HepG2 (cell line): ENCODE results near the gene HNRNPUL1. TPM values are rescaled to one million over a fixed set of nuclear protein-coding genes. Genes with fewer than 3 reads are reported as not detected.

Source experiments
- ADNP ChIP-seq: sonication (generic); formaldehyde crosslinking; IDR thresholded peaks from 2 replicates; pipeline ENCODE4 v1.4.0; 2020; ENCODE audit warnings: missing genetic modification reagents
- CHD4 ChIP-seq: fragments of 200-600 bp; sonication (generic); IDR thresholded peaks from 2 replicates; pipeline ENCODE4 v1.7.0; 2017; ENCODE audit warnings: mild to moderate bottlenecking, low read length, borderline replicate concordance
- CREB1 ChIP-seq, 2 experiments: fragments of 450-650 bp in 1 of 2; IDR thresholded peaks; 2 replicates each; pipeline ENCODE4 v1.6.1; 2016 to 2017; ENCODE audit warnings: control low read depth in 1 of 2, mild to moderate bottlenecking in 1 of 2, missing compliant biosample characterization in 1 of 2, missing genetic modification characterization in 1 of 2
- KAT8 ChIP-seq: IDR thresholded peaks from 2 replicates; pipeline ENCODE4 v1.6.1; 2016; ENCODE audit warnings: missing genetic modification reagents, missing compliant biosample characterization
- KDM3A ChIP-seq: IDR thresholded peaks from 2 replicates; pipeline ENCODE4 v1.6.1; 2018; ENCODE audit warnings: low read depth, missing compliant biosample characterization
- KLF11 ChIP-seq: IDR thresholded peaks from 2 replicates; pipeline ENCODE4 v1.6.1; 2016; ENCODE audit warnings: missing compliant biosample characterization
- NR1H2 ChIP-seq: sonication (generic); formaldehyde crosslinking; IDR thresholded peaks from 2 replicates; pipeline ENCODE4 v1.8.1; 2022; ENCODE audit warnings: low read depth, missing genetic modification reagents, borderline replicate concordance
- POLR2AphosphoS5 ChIP-seq: IDR thresholded peaks from 2 replicates; pipeline ENCODE4 v1.6.1; 2012; ENCODE audit warnings: low read depth, low read length
- PRPF4 ChIP-seq: fragments of 200-400 bp; formaldehyde crosslinking; IDR thresholded peaks from 2 replicates; pipeline ENCODE4 v1.6.1; 2016; ENCODE audit warnings: low read length, low read depth; ENCODE audit not compliant: poor library complexity, severe bottlenecking
- RBFOX2 ChIP-seq: fragments of 200-400 bp; formaldehyde crosslinking; IDR thresholded peaks from 2 replicates; pipeline ENCODE4 v1.6.1; 2017; ENCODE audit warnings: low read depth, mild to moderate bottlenecking, low read length
- RNF2 ChIP-seq: fragments of 450-650 bp; conservative IDR thresholded peaks from 2 replicates; pipeline ENCODE4 v1.6.1; 2016; ENCODE audit warnings: low read depth
- SP1 ChIP-seq, 2 experiments: fragments of 450-650 bp in 1 of 2; sonication (generic) in 1 of 2; formaldehyde crosslinking in 1 of 2; IDR thresholded peaks; 2 replicates each; pipeline versions ENCODE4 v1.4.0 to v1.6.1; 2016 to 2020; ENCODE audit warnings: missing genetic modification reagents in 1 of 2
- ZNF24 ChIP-seq: fragments of 450-650 bp; IDR thresholded peaks from 2 replicates; pipeline ENCODE4 v1.6.1; 2017; ENCODE audit warnings: antibody characterized with exemption, mild to moderate bottlenecking
- ZNF337 ChIP-seq: sonication (generic); formaldehyde crosslinking; IDR thresholded peaks from 2 replicates; pipeline ENCODE4 v1.5.1; 2020; ENCODE audit warnings: missing genetic modification reagents, low read depth, mild to moderate bottlenecking, borderline replicate concordance
- ZNF383 ChIP-seq: sonication (generic); formaldehyde crosslinking; IDR thresholded peaks from 2 replicates; pipeline ENCODE4 v1.4.0; 2020; ENCODE audit warnings: missing genetic modification reagents, mild to moderate bottlenecking, borderline replicate concordance
- ZNF441 ChIP-seq: sonication (generic); formaldehyde crosslinking; IDR thresholded peaks from 2 replicates; pipeline ENCODE4 v1.7.0; 2021; ENCODE audit warnings: missing genetic modification reagents, borderline replicate concordance
- ZNF484 ChIP-seq: sonication (generic); formaldehyde crosslinking; IDR thresholded peaks from 2 replicates; pipeline ENCODE4 v1.5.1; 2020; ENCODE audit warnings: mild to moderate bottlenecking, low read depth, missing genetic modification reagents, borderline replicate concordance
- ZNF83 ChIP-seq: sonication (generic); formaldehyde crosslinking; IDR thresholded peaks from 2 replicates; pipeline ENCODE4 v1.4.0; 2020; ENCODE audit warnings: missing genetic modification reagents, mild to moderate bottlenecking, borderline replicate concordance
- ZSCAN21 ChIP-seq: sonication (generic); formaldehyde crosslinking; IDR thresholded peaks from 2 replicates; pipeline ENCODE4 v1.8.0; 2022; ENCODE audit warnings: mild to moderate bottlenecking, missing genetic modification reagents, moderate library complexity, borderline replicate concordance
- polyA plus RNA-seq, 8 experiments: library from polyadenylated mRNA; depleted of rRNA in 3 of 8; stranded (reverse) in 7 of 8; unstranded in 1 of 8; fragments of >200 nt; fragmentation: Illumina TruSeq in 4 of 8; extraction: Trizol in 4 of 8; gene quantifications; 2 replicates each; pipeline versions ENCODE4 v1.2.1 to v1.2.3, GENCODE V29; 2011 to 2016; ENCODE audit warnings: low read depth in 4 of 8, missing spikeins in 1 of 8, mixed read lengths in 1 of 8; ENCODE audit not compliant: insufficient read depth in 1 of 8
- total RNA-seq, 5 experiments: library from RNA; depleted of rRNA; stranded (reverse); fragments of >200 nt; fragmentation: Illumina TruSeq; extraction: Trizol; gene quantifications; 2 replicates each; pipeline ENCODE4 v1.2.3, GENCODE V29; 2016; ENCODE audit warnings: low read depth in 1 of 5
- TF ChIP-seq, protein P1 (sequence below): sonication (generic); formaldehyde crosslinking; IDR thresholded peaks from 2 replicates; pipeline ENCODE4 v1.4.0; 2020; ENCODE audit warnings: missing genetic modification reagents, mild to moderate bottlenecking, borderline replicate concordance
- TF ChIP-seq, protein P2 (sequence below): IDR thresholded peaks from 2 replicates; pipeline ENCODE4 v1.6.1; 2016; ENCODE audit warnings: low read depth, control low read depth
- TF ChIP-seq, protein P3 (sequence below): sonication (generic); formaldehyde crosslinking; IDR thresholded peaks from 2 replicates; pipeline ENCODE4 v1.4.0; 2020; ENCODE audit warnings: missing genetic modification reagents, borderline replicate concordance
- TF ChIP-seq, protein P4 (sequence below), 2 experiments: fragments of 450-650 bp in 1 of 2; sonication (generic) in 1 of 2; formaldehyde crosslinking; IDR thresholded peaks; 2 replicates each; pipeline versions ENCODE4 v1.5.0 to v1.8.0; 2020 to 2022; ENCODE audit warnings: mild to moderate bottlenecking in 1 of 2, missing genetic modification reagents in 1 of 2

HNRNPUL1 gene
- total and polyA plus RNA-seq, 2 of the 13 experiments (the other 11 are each of a cell fraction or from before 2014, with no cell fraction given): 30.9 to 81.7 TPM

DNA sequence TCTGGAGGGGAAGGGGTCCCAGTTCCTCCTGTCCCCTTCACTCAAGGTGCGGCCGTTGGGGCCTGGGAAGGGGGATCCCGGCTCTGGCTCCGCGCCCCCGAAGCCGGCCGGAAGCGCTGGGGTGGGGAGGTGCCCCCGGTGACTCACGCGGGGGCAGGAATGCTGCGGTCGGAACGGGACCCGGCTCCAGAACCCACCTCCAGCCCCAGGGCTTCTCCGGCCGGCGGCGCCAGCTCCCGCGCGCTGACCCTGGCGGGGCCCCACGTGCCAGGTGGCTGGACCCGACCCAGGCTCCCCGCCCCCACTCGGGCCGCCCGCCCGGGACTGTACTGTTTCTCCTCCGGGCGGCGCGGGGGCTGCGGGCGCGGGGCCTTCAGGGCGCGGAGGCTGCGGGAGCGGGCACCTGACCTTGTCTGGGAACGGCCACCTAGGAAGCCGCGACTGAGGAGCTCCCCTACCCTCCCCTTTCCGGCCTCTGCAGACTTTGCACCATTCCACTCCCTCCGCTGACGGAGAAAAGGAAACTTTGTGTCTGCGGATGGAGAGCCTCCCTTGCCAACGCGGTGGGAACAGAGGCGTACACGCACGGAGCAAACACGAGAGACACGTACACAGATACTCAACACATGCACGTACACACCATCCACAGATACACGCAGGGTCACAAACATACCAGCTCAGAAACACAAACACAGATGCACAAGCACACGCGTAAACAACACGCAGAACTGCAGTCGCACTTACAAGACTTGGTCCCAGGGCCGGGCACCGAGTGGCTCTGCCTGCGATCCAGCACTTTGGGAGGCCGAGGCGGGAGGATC is 37.9 kb upstream of the HNRNPUL1 start (continued):
- TF ChIP-seq, protein P1, sequence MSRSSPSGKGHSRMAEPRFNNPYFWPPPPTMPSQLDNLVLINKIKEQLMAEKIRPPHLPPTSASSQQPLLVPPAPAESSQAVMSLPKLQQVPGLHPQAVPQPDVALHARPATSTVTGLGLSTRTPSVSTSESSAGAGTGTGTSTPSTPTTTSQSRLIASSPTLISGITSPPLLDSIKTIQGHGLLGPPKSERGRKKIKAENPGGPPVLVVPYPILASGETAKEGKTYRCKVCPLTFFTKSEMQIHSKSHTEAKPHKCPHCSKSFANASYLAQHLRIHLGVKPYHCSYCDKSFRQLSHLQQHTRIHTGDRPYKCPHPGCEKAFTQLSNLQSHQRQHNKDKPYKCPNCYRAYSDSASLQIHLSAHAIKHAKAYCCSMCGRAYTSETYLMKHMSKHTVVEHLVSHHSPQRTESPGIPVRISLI (CRISPR knock-in tag): no peak
- no peak for TF ChIP-seq ZNF83 (CRISPR knock-in tag)
- TF ChIP-seq POLR2AphosphoS5: peak; percentile 68
- 0 out of 2 replicates have a peak, but pooled peaks have one; percentile 51 for TF ChIP-seq ZNF337
- TF ChIP-seq RBFOX2: peak; percentile 98
- no peak for TF ChIP-seq SP1 (IDR thresholded peaks at IDR 0.05)
- TF ChIP-seq SP1 (CRISPR knock-in tag; IDR thresholded peaks at IDR 0.05): peak; percentile 30; the same call in 1 of the 2 replicates
- TF ChIP-seq RNF2: peak; percentile 54; the same call in 1 of the 2 replicates
- no peak for TF ChIP-seq KLF11
- no peak for TF ChIP-seq CREB1 (IDR thresholded peaks at IDR 0.05)
- TF ChIP-seq CREB1 (CRISPR knock-in tag; IDR thresholded peaks at IDR 0.05): no peak
- TF ChIP-seq ADNP (CRISPR knock-in tag): no peak
- no peak; the same call in 1 of the 2 replicates for TF ChIP-seq ZNF441 (CRISPR knock-in tag)
- TF ChIP-seq NR1H2: peak; percentile 70; the same call in 1 of the 2 replicates
- peak; percentile 17; the same call in 1 of the 2 replicates for TF ChIP-seq CHD4
- no peak; the same call in 1 of the 2 replicates for TF ChIP-seq KAT8 (CRISPR knock-in tag)
- TF ChIP-seq, protein P2, sequence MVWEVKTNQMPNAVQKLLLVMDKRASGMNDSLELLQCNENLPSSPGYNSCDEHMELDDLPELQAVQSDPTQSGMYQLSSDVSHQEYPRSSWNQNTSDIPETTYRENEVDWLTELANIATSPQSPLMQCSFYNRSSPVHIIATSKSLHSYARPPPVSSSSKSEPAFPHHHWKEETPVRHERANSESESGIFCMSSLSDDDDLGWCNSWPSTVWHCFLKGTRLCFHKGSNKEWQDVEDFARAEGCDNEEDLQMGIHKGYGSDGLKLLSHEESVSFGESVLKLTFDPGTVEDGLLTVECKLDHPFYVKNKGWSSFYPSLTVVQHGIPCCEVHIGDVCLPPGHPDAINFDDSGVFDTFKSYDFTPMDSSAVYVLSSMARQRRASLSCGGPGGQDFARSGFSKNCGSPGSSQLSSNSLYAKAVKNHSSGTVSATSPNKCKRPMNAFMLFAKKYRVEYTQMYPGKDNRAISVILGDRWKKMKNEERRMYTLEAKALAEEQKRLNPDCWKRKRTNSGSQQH (CRISPR knock-in tag): no peak
- no peak for TF ChIP-seq ZNF24
- TF ChIP-seq ZNF484 (CRISPR knock-in tag): no peak
- TF ChIP-seq ZSCAN21: peak; percentile 82
- TF ChIP-seq ZNF383 (CRISPR knock-in tag): no peak
- peak; percentile 74 for TF ChIP-seq KDM3A (CRISPR knock-in tag)
- TF ChIP-seq, protein P3, sequence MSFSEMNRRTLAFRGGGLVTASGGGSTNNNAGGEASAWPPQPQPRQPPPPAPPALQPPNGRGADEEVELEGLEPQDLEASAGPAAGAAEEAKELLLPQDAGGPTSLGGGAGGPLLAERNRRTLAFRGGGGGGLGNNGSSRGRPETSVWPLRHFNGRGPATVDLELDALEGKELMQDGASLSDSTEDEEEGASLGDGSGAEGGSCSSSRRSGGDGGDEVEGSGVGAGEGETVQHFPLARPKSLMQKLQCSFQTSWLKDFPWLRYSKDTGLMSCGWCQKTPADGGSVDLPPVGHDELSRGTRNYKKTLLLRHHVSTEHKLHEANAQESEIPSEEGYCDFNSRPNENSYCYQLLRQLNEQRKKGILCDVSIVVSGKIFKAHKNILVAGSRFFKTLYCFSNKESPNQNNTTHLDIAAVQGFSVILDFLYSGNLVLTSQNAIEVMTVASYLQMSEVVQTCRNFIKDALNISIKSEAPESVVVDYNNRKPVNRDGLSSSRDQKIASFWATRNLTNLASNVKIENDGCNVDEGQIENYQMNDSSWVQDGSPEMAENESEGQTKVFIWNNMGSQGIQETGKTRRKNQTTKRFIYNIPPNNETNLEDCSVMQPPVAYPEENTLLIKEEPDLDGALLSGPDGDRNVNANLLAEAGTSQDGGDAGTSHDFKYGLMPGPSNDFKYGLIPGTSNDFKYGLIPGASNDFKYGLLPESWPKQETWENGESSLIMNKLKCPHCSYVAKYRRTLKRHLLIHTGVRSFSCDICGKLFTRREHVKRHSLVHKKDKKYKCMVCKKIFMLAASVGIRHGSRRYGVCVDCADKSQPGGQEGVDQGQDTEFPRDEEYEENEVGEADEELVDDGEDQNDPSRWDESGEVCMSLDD (CRISPR knock-in tag): peak; percentile 82; the same call in 1 of the 2 replicates
- TF ChIP-seq, protein P4, sequence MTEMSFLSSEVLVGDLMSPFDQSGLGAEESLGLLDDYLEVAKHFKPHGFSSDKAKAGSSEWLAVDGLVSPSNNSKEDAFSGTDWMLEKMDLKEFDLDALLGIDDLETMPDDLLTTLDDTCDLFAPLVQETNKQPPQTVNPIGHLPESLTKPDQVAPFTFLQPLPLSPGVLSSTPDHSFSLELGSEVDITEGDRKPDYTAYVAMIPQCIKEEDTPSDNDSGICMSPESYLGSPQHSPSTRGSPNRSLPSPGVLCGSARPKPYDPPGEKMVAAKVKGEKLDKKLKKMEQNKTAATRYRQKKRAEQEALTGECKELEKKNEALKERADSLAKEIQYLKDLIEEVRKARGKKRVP (CRISPR knock-in tag; IDR thresholded peaks at IDR 0.05): no peak; a peak in 1 of 4 replicates
- TF ChIP-seq PRPF4: no peak
